Nephron progenitor cell (in vitro differentiated cells): Measurements from ENCODE around the gene ANKRD24.
"Not testable (repeated sequence)": the region's sequence is repeated elsewhere in the genome, so short reads cannot be mapped to it uniquely, and the experiment has no call there.

Source experiments
- DNase-seq: peaks from one replicate; pipeline ENCODE4 v3.0.0; 2021
- H3K27ac Mint-ChIP-seq: 2 replicates; pipeline ENCODE4 v1.8.0; 2021; ENCODE audit warnings: mild to moderate bottlenecking, moderate library complexity, mixed read lengths
- H3K27me3 Mint-ChIP-seq: 2 replicates; pipeline ENCODE4 v1.8.0; 2021; ENCODE audit warnings: mild to moderate bottlenecking, low read depth, mixed read lengths; ENCODE audit not compliant: poor library complexity
- H3K36me3 Mint-ChIP-seq: 2 replicates; pipeline ENCODE4 v1.8.0; 2021; ENCODE audit warnings: low read depth, mixed read lengths
- H3K4me1 Mint-ChIP-seq: 2 replicates; pipeline ENCODE4 v1.8.0; 2021; ENCODE audit warnings: mixed read lengths
- H3K4me3 Mint-ChIP-seq: 2 replicates; pipeline ENCODE4 v1.8.0; 2021; ENCODE audit warnings: mild to moderate bottlenecking, moderate library complexity, mixed read lengths
- H3K9me3 Mint-ChIP-seq: 2 replicates; pipeline ENCODE4 v1.8.0; 2021; ENCODE audit warnings: mild to moderate bottlenecking, moderate library complexity, mixed read lengths
- TF ChIP-seq, protein P1 (sequence below): fragments of 200-600 bp; sonication (generic); IDR thresholded peaks from 2 replicates; pipeline ENCODE4 v1.5.0; 2021; ENCODE audit warnings: antibody characterized with exemption

The ANKRD24 gene

DNA sequence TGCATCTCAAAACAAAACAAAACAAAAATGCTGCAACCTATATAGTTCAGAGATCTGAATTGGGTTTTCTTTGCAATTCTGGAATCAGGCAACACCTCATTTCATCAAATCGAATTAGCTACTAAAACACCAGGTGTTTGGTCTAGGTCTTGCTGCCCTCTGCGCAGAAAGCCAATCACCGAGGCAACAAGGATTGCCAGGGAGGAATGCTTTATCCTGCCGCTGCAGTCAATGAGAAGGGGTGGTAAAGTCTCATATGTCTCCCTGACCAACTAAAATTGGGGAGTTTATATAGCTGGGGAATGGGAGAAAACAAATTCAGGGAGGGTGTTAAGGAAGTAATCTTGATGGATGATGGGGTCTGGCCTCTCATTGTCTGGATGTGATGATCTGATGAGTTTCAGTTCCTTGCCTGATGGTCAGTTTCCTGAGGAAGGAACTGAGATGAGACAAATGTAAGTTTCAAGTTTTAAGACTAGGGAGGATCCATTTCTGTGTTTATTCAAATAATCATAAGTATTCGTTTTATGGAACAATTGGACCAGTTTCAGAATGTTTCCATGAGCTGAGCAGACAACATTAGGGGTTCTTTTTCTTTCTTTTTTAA is 59.4 kb downstream of the ANKRD24 start:
- no peak for DNase-seq
- H3K27me3 Mint-ChIP-seq: peaks cover 50% of the 10 kb centered on the region
- no peaks in the 10 kb centered on the region for H3K36me3 Mint-ChIP-seq
- no peaks in the 10 kb centered on the region for H3K4me1 Mint-ChIP-seq
- TF ChIP-seq, protein P1, sequence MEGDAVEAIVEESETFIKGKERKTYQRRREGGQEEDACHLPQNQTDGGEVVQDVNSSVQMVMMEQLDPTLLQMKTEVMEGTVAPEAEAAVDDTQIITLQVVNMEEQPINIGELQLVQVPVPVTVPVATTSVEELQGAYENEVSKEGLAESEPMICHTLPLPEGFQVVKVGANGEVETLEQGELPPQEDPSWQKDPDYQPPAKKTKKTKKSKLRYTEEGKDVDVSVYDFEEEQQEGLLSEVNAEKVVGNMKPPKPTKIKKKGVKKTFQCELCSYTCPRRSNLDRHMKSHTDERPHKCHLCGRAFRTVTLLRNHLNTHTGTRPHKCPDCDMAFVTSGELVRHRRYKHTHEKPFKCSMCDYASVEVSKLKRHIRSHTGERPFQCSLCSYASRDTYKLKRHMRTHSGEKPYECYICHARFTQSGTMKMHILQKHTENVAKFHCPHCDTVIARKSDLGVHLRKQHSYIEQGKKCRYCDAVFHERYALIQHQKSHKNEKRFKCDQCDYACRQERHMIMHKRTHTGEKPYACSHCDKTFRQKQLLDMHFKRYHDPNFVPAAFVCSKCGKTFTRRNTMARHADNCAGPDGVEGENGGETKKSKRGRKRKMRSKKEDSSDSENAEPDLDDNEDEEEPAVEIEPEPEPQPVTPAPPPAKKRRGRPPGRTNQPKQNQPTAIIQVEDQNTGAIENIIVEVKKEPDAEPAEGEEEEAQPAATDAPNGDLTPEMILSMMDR: no peak
- peaks cover 18% of the 10 kb centered on the region for H3K9me3 Mint-ChIP-seq
- no peak overlapping the region for H3K27ac Mint-ChIP-seq
- no peak overlapping the region for H3K4me3 Mint-ChIP-seq

DNA sequence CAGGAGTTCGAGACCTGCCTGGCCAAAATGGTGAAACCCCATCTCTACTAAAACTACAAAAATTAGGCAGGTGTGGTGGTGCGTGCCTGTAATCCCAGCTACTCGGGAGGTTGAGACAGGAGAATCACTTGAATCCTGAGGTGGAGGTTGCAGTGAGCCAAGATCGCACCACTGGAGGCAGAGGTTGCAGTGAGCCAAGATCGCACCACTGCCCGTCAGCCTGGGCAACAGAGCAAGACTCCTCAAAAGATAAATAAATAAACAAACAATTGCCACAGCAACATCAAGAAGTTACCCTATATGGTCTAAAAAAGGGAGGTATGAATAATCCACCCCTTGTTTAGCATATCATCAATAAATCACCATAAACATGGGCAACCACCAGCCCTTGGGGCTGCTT is 63.4 kb downstream of the ANKRD24 start:
- H3K27ac Mint-ChIP-seq, H3K4me1 Mint-ChIP-seq, DNase-seq, H3K4me3 Mint-ChIP-seq: not testable (repeated sequence)
- H3K27me3 Mint-ChIP-seq: peaks cover 38% of the 10 kb centered on the region
- H3K36me3 Mint-ChIP-seq: peaks cover 20% of the 10 kb centered on the region
- peaks cover 18% of the 10 kb centered on the region for H3K9me3 Mint-ChIP-seq

DNA sequence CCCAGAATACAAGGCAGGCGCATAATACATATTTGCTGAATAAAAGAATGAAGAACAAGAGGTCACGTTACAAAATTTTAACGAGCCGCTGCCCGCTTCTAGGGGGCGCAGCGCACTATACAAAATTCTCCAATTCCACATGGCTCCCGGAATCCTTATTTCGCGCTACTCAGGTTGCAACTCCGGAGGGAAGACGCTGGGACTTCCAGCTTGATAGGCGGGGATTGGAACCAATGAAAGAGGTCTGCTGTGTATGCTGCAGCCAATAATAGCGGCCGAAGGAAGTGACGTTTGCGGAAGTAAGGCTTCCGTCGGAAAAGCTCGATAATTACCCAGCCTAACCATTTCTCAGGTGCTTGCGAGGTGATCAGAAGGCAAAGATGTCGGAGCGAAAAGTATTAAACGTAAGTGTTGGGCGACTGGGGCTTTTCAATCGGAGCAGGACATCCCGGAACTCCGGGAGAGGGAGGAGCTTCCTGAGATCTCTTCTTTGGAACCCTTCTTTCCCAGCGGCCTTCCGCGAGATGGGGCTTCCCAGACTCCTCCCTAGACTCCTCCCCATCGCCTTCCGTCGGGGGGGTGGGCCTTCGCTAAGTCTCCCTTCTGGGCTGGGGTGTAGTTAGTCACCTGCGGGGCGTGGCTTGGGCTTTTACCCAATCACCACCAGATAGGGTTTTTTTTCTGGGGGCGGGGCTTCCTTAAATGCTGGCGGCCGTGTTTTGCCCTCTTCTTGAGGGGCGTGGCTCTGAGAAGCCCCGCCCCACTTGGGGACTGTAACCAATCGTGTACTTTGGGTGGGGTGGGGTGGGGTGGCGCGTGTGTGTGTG is 64.5 kb downstream of the ANKRD24 start, which contains the start of gene YJU2:
YJU2 (plus strand) TSS at position 314 of the 827 bp plus-strand sequence; CDS start at position 381, 67 bp downstream.
- peaks cover 31% of the 10 kb centered on the region for H3K36me3 Mint-ChIP-seq
- H3K4me1 Mint-ChIP-seq: no peaks in the 10 kb centered on the region
- peak; percentile 98 for DNase-seq
- peaks cover 12% of the 10 kb centered on the region for H3K9me3 Mint-ChIP-seq
- peaks cover 29% of the 10 kb centered on the region for H3K27me3 Mint-ChIP-seq
- H3K27ac Mint-ChIP-seq: peak within 1 kb of the TSS; percentile 100
- peak within 1 kb of the TSS; percentile 96 for H3K4me3 Mint-ChIP-seq
- TF ChIP-seq, protein P1: peak; percentile 42

DNA sequence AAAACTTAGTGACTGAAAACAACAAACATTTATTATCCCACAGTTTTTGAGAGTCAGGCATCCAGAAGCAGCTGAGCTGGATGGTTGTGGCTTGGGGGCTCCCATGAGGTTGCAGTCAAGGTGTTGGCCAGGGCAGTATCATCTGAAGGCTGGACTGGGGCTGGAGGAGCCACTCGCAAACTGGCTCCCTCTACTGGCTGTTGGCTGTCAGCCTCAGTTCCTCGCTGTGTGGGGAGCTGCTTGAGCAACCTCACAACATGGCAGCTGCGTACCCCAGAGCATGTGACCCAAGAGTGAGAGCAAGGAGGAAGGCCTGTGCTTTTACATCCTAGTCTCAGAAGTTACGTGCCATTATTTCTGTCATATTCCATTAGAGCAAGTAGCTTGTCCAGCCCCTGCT is 74.1 kb downstream of the ANKRD24 start:
- TF ChIP-seq, protein P1: no peak
- Mint-ChIP-seq H3K4me1 (no peaks in the 10 kb centered on the region), H3K4me3 (no peak overlapping the region), H3K9me3 (peaks cover 24% of the 10 kb centered on the region), H3K27me3 (peaks cover 5% of the 10 kb centered on the region), H3K36me3 (peaks cover 72% of the 10 kb centered on the region), H3K27ac (no peak overlapping the region)
- DNase-seq: no peak

DNA sequence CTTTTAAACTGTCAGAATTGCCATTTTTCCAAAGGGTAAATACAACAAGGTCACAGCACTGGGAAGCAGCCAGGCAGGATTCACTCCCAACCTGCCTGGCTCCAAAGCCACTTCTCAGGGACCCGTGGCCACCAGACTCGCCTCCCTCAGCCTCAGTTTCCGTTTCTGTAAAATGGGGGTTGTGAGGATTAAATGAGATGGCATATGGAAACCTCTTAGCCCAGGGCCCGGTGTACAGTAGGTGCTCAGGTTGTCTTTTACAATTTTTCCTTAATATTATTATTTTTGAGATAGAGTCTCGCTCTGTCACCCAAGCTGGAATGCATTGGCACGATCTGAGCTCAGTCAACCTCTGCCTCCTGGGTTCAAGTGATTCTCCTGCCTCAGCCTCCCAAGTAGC is 74.5 kb downstream of the ANKRD24 start:
- Mint-ChIP-seq H3K27ac (no peak overlapping the region), H3K4me3 (no peak overlapping the region), H3K9me3 (peaks cover 24% of the 10 kb centered on the region), H3K36me3 (peaks cover 68% of the 10 kb centered on the region), H3K4me1 (no peaks in the 10 kb centered on the region), H3K27me3 (peaks cover 5% of the 10 kb centered on the region)
- TF ChIP-seq, protein P1: no peak
- DNase-seq: no peak

DNA sequence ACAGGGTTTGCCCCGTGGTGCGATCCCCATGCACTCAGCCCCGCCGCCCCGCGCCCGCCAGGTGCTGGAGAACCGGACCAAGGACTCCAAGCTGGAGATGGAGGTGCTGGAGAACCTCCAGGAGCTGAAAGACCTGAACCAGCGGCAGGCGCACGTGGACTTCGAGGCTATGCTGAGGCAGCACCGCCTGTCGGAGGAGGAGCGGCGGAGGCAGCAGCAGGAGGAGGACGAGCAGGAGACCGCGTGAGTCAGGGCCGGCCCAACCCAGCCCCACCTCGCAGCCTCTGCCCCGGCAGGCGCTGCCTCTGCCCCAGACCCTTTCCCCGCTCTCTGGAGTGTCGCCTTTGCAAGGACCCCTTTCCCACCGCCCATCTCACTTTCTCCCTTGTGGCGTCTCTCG is 75.7 kb downstream of the ANKRD24 start:
- H3K36me3 Mint-ChIP-seq: peaks cover 56% of the 10 kb centered on the region
- H3K9me3 Mint-ChIP-seq: peaks cover 17% of the 10 kb centered on the region
- H3K4me3 Mint-ChIP-seq: no peak overlapping the region
- H3K27ac Mint-ChIP-seq: no peak overlapping the region
- H3K4me1 Mint-ChIP-seq: no peaks in the 10 kb centered on the region
- TF ChIP-seq, protein P1: no peak
- H3K27me3 Mint-ChIP-seq: no peaks in the 10 kb centered on the region
- DNase-seq: no peak
